DMS153 (cell line): ENCODE results near the gene OMP.
"Not testable (repeated sequence)": the region's sequence is repeated elsewhere in the genome, so short reads cannot be mapped to it uniquely, and the experiment has no call there.

Source experiments
- DNase-seq: peaks from one replicate; lab custom pipeline; 2025; lab: John Stamatoyannopoulos, UW

The OMP gene

GRCh38 chr11:77102246-77103210 lies at the start of gene OMP:
TSS of gene OMP (plus strand) at chr11:77102840. CDS start at chr11:77102840, 0 bp downstream.
- DNase-seq, result no peak

- no peak for DNase-seq
Measured at GRCh38 chr11:77053217-77054015, 49.2 kb upstream of the OMP start.

GRCh38 chr11:77054084-77054483 lies 48.6 kb upstream of the OMP start:
- DNase-seq, result no peak

- DNase-seq, result no peak
Measured at GRCh38 chr11:77055101-77055561, 47.5 kb upstream of the OMP start.

GRCh38 chr11:77055913-77056312 lies 46.7 kb upstream of the OMP start:
- DNase-seq, result no peak

GRCh38 chr11:77056814-77057402 lies 45.7 kb upstream of the OMP start:
- DNase-seq, result no peak

- DNase-seq, result no peak
Measured at GRCh38 chr11:77057938-77058474, 44.6 kb upstream of the OMP start.

- no peak for DNase-seq
Measured at GRCh38 chr11:77058900-77059299, 43.7 kb upstream of the OMP start.

GRCh38 chr11:77059806-77060205 lies 42.8 kb upstream of the OMP start:
- no peak for DNase-seq

GRCh38 chr11:77060234-77060633 lies 42.4 kb upstream of the OMP start:
- no peak for DNase-seq

- not testable (repeated sequence) for DNase-seq
Measured at GRCh38 chr11:77061258-77061657, 41.4 kb upstream of the OMP start.

- DNase-seq, result no peak
Measured at GRCh38 chr11:77062924-77063323, 39.7 kb upstream of the OMP start.

- no peak for DNase-seq
Measured at GRCh38 chr11:77063407-77063806, 39.2 kb upstream of the OMP start.

- no peak for DNase-seq
Measured at GRCh38 chr11:77063861-77064260, 38.8 kb upstream of the OMP start.

- no peak for DNase-seq
Measured at GRCh38 chr11:77064648-77065217, 37.9 kb upstream of the OMP start.

GRCh38 chr11:77065878-77066228 lies 36.8 kb upstream of the OMP start:
- no peak for DNase-seq

- DNase-seq, result peak; percentile 78
Measured at GRCh38 chr11:77066229-77067042, 36.2 kb upstream of the OMP start, which contains the start of gene CAPN5. TSS of gene CAPN5 (plus strand) at chr11:77066971. CDS start at chr11:77084887, 17,916 bp downstream.

GRCh38 chr11:77067861-77068443 lies 34.7 kb upstream of the OMP start:
- no peak for DNase-seq

GRCh38 chr11:77068457-77069335 lies 33.9 kb upstream of the OMP start:
- DNase-seq, result no peak
